HepG2 (cell line): ENCODE data around the gene AMIGO1. TPM values are rescaled to one million over a fixed set of nuclear protein-coding genes. Genes with fewer than 3 reads are reported as not detected.

Experiments used
- ATAC-seq: fragments of 200-7000 bp; cut with Tn5 transposase; 3 replicates; pipeline ENCODE4 v1.9.1; 2020; ENCODE audit warnings: mild to moderate bottlenecking, moderate library complexity
- BruUV-seq: library from RNA; stranded (reverse); fragments of 400-500 nt; replicated peaks from 2 replicates; lab custom pipeline; 2021; lab: Mats Ljungman, UMichigan
- CTCF ChIA-PET: fragments of 300-600 bp; formaldehyde crosslinking; extraction: SDS; loops from one replicate; lab custom pipeline; 2021; ENCODE audit warnings: low total read pairs, inconsistent platforms, low intra/inter-chr PET ratio; lab: Yijun Ruan, JAX
- POLR2A ChIA-PET: fragments of 350-600 bp; sonication (Branson Sonifier 250); formaldehyde crosslinking; loops from one replicate; lab custom pipeline; 2020; ENCODE audit warnings: antibody characterized with exemption, inconsistent platforms; lab: Yijun Ruan, JAX
- DNase-seq: peaks from one replicate; pipeline ENCODE4 v3.0.0-alpha.2; 2015; ENCODE audit warnings: low spot score
- FAIRE-seq: peaks from 3 replicates; lab custom pipeline; 2011; peaks lifted over from hg19 to GRCh38; lab: Jason Lieb, UNC
- H2AFZ ChIP-seq: one replicate; pipeline ENCODE4 v1.6.1; 2011; ENCODE audit warnings: low read length, inconsistent platforms
- H3K27ac ChIP-seq: fragments of 300-600 bp; 3 replicates; pipeline ENCODE4 v1.8.0; 2011; ENCODE audit warnings: mixed run types, mild to moderate bottlenecking, mixed read lengths, low read length, inconsistent platforms; ENCODE audit not compliant: insufficient read depth; ENCODE audit errors: extremely low read length
- H3K27me3 ChIP-seq, 2 experiments: fragments of 200-600 bp in 1 of 2; 2 replicates in 1 of 2; 3 replicates in 1 of 2; pipeline versions ENCODE4 v1.6.0 to v1.8.0; 2011; ENCODE audit warnings: low read length in 2 of 2, mild to moderate bottlenecking in 2 of 2, moderate library complexity in 2 of 2, inconsistent platforms in 1 of 2; ENCODE audit not compliant: insufficient read depth in 2 of 2, control insufficient read depth in 1 of 2
- H3K36me3 ChIP-seq, 2 experiments: fragments of 200-600 bp in 1 of 2; replicated peaks in 1 of 2; 2 replicates in 1 of 2; 3 replicates in 1 of 2; pipeline versions ENCODE4 v1.5.1 to v1.8.0; 2011; ENCODE audit warnings: low read length in 2 of 2, inconsistent platforms in 1 of 2; ENCODE audit not compliant: insufficient read depth in 2 of 2, control insufficient read depth in 1 of 2
- H3K4me1 ChIP-seq: 2 replicates; pipeline ENCODE4 v1.5.1; 2012; ENCODE audit warnings: low read length, inconsistent platforms; ENCODE audit not compliant: insufficient read depth
- H3K4me2 ChIP-seq: 2 replicates; pipeline ENCODE4 v1.6.0; 2011; ENCODE audit warnings: low read depth, low read length, inconsistent platforms
- H3K4me3 ChIP-seq, 3 experiments: fragments of 200-600 bp in 1 of 3; sonication (generic), shearing (Covaris generic) in 1 of 3; replicated peaks in 1 of 3; 2 replicates each; pipeline ENCODE4 v1.5.1; 2011 to 2016; ENCODE audit warnings: low read length in 3 of 3, inconsistent platforms in 2 of 3, low read depth in 2 of 3, mild to moderate bottlenecking in 2 of 3, control low read depth in 1 of 3, mixed read lengths in 1 of 3; ENCODE audit not compliant: insufficient read depth in 1 of 3
- H3K79me2 ChIP-seq: one replicate; pipeline ENCODE4 v1.6.1; 2011; ENCODE audit warnings: low read length, inconsistent platforms; ENCODE audit not compliant: insufficient read depth
- H3K9ac ChIP-seq: 2 replicates; pipeline ENCODE4 v1.6.0; 2011; ENCODE audit warnings: mild to moderate bottlenecking, low read depth, low read length, inconsistent platforms; ENCODE audit not compliant: insufficient read depth
- H3K9me3 ChIP-seq: 2 replicates; pipeline ENCODE4 v1.5.1; 2012; ENCODE audit warnings: mild to moderate bottlenecking, low read length
- H4K20me1 ChIP-seq: 2 replicates; pipeline ENCODE4 v1.6.0; 2011; ENCODE audit warnings: inconsistent platforms, mild to moderate bottlenecking, low read length, moderate library complexity; ENCODE audit not compliant: insufficient read depth
- KIAA2018 ChIP-seq: sonication (generic); formaldehyde crosslinking; IDR thresholded peaks from 2 replicates; pipeline ENCODE4 v1.5.0; 2020; ENCODE audit warnings: mild to moderate bottlenecking, missing genetic modification reagents, borderline replicate concordance
- NR2F6 ChIP-seq, 2 experiments: IDR thresholded peaks; 2 replicates each; pipeline ENCODE4 v1.6.1; 2016; ENCODE audit warnings: antibody characterized with exemption in 1 of 2, mild to moderate bottlenecking in 1 of 2
- PRDM15 ChIP-seq: sonication (generic); formaldehyde crosslinking; IDR thresholded peaks from 2 replicates; pipeline ENCODE4 v1.4.0; 2020; ENCODE audit warnings: missing genetic modification reagents
- WGBS: methylation state at CpG from one replicate; pipeline ENCODE4 v1.1.6; 2017; ENCODE audit warnings: low lambda C conversion rate; 5-methylcytosine and 5-hydroxymethylcytosine counted together
- in situ Hi-C: cut with HindIII; loops from 2 replicates; pipeline ENCODE4 v1.10.0; 2017; ENCODE audit warnings: low pct_unique_long_range_greater_than_20kb; ENCODE audit not compliant: extremely low pct_ligation_motif_present
- intact Hi-C: fragments of 100-400 bp; cut with micrococcal nuclease; formaldehyde crosslinking; loops from one replicate; pipeline ENCODE4 v1.10.0; 2022; ENCODE audit not compliant: unreplicated experiment
- polyA plus RNA-seq, 8 experiments: library from polyadenylated mRNA; depleted of rRNA in 3 of 8; stranded (reverse) in 7 of 8; unstranded in 1 of 8; fragments of >200 nt; fragmentation: Illumina TruSeq in 4 of 8; extraction: Trizol in 4 of 8; gene quantifications; 2 replicates each; pipeline versions ENCODE4 v1.2.1 to v1.2.3, GENCODE V29; 2011 to 2016; ENCODE audit warnings: low read depth in 4 of 8, missing spikeins in 1 of 8, mixed read lengths in 1 of 8; ENCODE audit not compliant: insufficient read depth in 1 of 8
- total RNA-seq, 5 experiments: library from RNA; depleted of rRNA; stranded (reverse); fragments of >200 nt; fragmentation: Illumina TruSeq; extraction: Trizol; gene quantifications; 2 replicates each; pipeline ENCODE4 v1.2.3, GENCODE V29; 2016; ENCODE audit warnings: low read depth in 1 of 5

Gene AMIGO1
- total and polyA plus RNA-seq, 2 of the 13 experiments (the other 11 are each of a cell fraction or from before 2014, with no cell fraction given) = 0.40 to 1.3 TPM

GRCh38 chr1:109516872-109517271 lies 7.3 kb upstream of the AMIGO1 start (continued):
- no peak for TF ChIP-seq KIAA2018 (CRISPR knock-in tag)

- Histone ChIP-seq H3K9me3 (no peaks in the 10 kb centered on the region), H3K4me3 (no peak overlapping the region), H3K4me1 (peaks cover 30% of the 10 kb centered on the region), H3K36me3 (no peaks in the 10 kb centered on the region), H2AFZ (no peak overlapping the region), H3K9ac (no peak overlapping the region), H4K20me1 (no peaks in the 10 kb centered on the region), H3K27me3 (peaks cover 0 to 22% of the 10 kb centered on the region in 2 experiments; a peak in 2 of 5 replicates), H3K4me2 (no peak overlapping the region; the same call in 1 of the 2 replicates), H3K79me2 (no peaks in the 10 kb centered on the region), H3K27ac (no peak overlapping the region)
- in situ Hi-C loops (no loop called here), intact Hi-C loops (no loop called here)
- FAIRE-seq = no peak
- POLR2A ChIA-PET = interaction anchor here (0.6 kb wide), 1 partner anchor 15 kb away, joined by 3 read pairs; no protein-coding TSS in a partner anchor
- 0% methylated on average over 3 of the region's 3 CpGs for WGBS
- BruUV-seq = no TSS peak
- peak; percentile 34 for DNase-seq
- TF ChIP-seq PRDM15 (CRISPR knock-in tag) (no peak), NR2F6 (IDR thresholded peaks at IDR 0.05) (peak; percentile 34; the same call in 1 of the 2 replicates), NR2F6 (CRISPR knock-in tag; IDR thresholded peaks at IDR 0.05) (no peak)
- ATAC-seq = peak; percentile 35; the same call in 1 of the 3 replicates
- CTCF ChIA-PET = no interaction called here
Observed at GRCh38 chr1:109514846-109515245, 5.3 kb upstream of the AMIGO1 start.
